NCI-H748 (cell line): ENCODE measurements around the gene SHISA4.

Source experiments
- DNase-seq: peaks from one replicate; lab custom pipeline; 2025; ENCODE audit not compliant: unreplicated experiment; lab: John Stamatoyannopoulos, UW

The SHISA4 gene

DNA sequence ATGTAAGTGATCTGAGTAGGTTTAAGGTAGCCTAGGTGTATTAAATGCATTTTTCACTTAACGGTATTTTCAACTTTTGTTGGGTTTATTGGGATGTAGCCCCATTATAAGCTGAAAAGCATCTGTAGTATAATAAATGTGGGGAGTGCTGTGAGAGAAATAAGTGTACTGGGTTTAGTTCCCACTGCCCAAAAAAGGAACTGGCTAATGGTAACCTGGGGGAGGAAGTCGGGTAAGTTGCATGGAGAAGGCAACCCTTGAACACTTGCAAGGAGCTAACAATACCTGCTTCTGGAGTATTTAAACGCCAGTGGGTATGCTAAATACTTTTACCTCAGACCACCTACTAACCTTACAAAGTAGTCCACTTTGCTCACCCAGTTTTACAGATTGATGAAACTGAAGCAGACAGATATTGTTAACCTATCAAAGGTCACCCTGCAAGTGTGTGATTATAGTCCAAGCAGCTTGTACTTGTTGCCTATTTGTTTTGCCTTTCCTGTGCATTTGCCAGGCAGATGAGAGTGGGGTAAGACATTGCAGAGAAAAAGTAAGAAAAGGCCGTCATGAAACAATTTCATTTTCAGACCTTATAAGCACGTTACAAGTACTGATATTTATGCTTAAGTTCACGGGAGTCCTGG is 7.6 kb upstream of the SHISA4 start:
- no peak for DNase-seq

DNA sequence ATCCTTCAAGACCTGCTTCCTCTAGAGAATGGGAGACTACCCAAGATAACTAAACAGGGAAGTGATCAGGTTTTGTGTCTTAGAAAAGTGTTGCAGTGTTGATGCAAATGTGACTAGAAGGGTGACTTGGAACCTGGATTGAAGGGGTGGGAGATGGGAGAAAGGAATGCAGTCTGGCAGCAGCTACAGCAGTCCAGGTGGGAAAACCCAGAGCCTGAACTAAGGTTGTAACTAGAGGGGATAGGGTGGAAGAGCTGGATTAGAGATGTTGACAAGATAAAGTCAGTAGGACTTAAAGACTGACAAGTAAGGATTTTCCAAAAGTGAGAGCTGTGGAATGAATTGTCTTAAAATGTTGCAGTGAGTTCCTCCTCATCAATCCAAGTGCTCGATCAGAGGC is 7.1 kb upstream of the SHISA4 start:
- no peak for DNase-seq

GRCh38 chr1:201882665-201883132 is 6.0 kb upstream of the SHISA4 start:
- DNase-seq, result no peak

- no peak for DNase-seq
Measured at GRCh38 chr1:201883266-201883665, 5.4 kb upstream of the SHISA4 start.

- DNase-seq, result no peak
Measured at GRCh38 chr1:201883786-201884185, 4.9 kb upstream of the SHISA4 start.

- no peak for DNase-seq
Measured at GRCh38 chr1:201884425-201884824, 4.3 kb upstream of the SHISA4 start.

GRCh38 chr1:201885531-201886075 is 3.1 kb upstream of the SHISA4 start:
- no peak for DNase-seq

DNA sequence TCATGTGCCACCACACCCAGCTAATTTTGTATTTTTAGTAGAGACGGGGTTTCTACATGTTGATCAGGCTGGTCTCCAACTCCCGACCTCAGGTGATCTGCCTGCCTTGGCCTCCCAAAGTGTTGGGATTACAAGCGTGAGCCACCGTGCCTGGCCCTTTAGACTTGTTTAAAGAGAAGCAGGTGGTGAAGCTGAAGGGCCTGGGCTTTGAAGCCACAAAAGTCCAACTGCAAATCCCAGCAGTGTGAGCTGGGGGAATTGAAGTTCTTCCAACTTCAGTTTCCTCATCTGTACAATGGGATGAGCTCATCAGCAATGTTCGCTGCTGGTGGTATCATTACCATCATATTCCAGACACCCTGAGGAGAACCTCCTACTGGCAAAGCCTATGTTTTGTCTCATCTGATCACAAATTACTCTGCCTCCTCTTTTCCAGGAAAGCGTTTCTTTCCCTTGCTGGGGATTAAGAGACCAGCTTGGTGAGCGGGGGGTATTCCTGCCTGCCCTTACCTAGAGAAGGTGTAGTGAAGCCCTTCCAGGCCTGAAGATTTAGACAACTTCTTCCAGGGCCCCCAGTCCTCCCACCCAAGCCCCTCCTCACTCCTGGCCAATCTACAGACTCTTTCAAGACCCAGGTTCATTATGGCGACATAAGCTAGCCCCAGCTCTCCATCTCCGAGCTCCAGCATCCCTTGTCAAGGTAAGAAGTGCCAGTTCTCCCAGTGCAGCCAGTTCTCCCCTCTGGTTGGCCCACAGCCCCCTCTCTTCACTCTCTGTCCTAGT is 2.4 kb upstream of the SHISA4 start:
- no peak for DNase-seq

- no peak for DNase-seq
Measured at GRCh38 chr1:201887116-201887866, 1.4 kb upstream of the SHISA4 start.

GRCh38 chr1:201889090-201889968 is 631 bp downstream of the SHISA4 start:
- DNase-seq, result no peak

DNA sequence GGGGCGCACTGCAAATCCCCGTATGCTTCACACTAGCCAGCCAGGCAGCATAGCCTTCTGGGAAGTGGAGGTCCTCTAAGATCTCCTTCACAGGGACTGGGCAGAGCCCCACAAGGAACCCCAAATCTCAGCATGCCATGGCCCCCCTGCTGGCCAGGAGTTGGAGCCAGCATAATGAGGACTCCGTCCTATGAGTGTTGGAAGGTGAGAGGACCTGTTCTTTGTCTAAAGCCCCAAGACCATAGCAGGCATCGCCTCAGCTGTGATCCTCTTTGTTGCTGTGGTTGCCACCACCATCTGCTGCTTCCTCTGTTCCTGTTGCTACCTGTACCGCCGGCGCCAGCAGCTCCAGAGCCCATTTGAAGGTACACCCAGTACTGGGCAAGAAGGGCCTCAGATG is 1.5 kb downstream of the SHISA4 start:
- DNase-seq, result no peak

GRCh38 chr1:201890806-201891450 is 2.2 kb downstream of the SHISA4 start:
- no peak for DNase-seq

DNA sequence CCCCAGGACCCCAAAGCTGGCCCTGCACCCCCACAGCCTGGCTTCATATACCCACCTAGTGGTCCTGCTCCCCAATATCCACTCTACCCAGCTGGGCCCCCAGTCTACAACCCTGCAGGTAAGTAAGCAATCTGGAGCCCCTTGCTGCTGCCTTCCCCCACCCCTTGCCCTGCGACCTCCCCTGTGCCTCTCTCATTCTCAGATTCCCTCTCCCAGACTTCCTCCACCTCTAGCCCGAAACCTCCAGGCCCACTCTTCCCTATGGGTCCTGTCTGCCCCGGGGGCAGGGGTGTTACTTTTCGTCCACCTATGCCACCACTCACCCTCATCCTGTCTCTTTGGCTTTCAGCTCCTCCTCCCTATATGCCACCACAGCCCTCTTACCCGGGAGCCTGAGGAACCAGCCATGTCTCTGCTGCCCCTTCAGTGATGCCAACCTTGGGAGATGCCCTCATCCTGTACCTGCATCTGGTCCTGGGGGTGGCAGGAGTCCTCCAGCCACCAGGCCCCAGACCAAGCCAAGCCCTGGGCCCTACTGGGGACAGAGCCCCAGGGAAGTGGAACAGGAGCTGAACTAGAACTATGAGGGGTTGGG is 2.9 kb downstream of the SHISA4 start:
- no peak for DNase-seq

DNA sequence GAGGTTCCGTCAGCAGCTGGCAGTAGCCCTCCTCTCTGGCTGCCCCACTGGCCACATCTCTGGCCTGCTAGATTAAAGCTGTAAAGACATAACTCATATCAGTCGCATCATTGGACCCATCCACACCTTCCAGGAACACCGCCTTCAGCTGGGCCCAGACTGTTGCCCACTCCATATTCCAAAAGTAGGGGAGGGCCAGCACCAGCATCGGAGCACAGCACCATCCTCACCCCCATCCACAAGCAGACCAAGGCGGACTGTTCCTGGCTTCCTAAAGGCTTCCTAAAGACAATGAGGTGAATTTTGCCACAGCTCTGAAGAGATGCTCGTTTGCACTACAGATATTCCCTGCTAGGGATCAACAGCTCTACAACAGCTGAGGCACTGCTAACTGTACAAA is 3.5 kb downstream of the SHISA4 start:
- DNase-seq, result no peak

DNA sequence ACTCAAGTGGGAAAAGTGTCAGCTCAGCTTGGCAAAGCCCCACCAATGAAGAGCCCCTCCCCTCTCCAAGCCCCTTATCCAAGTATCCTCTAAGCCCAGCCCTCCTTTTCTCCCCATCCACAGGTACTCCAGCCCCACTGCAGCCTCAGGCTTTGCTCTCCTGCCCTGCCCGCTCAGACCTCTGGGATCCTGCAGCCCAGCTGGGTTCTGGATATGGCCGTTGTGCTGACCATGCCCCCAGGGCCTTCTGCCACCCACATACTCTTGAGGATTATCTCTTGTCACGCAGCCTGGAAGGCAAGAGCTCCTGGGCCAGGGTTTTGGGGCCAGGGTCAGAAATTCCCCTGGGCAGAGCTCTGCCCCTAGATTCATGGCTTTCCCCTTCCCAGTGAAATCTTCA is 4.7 kb downstream of the SHISA4 start:
- no peak for DNase-seq

DNA sequence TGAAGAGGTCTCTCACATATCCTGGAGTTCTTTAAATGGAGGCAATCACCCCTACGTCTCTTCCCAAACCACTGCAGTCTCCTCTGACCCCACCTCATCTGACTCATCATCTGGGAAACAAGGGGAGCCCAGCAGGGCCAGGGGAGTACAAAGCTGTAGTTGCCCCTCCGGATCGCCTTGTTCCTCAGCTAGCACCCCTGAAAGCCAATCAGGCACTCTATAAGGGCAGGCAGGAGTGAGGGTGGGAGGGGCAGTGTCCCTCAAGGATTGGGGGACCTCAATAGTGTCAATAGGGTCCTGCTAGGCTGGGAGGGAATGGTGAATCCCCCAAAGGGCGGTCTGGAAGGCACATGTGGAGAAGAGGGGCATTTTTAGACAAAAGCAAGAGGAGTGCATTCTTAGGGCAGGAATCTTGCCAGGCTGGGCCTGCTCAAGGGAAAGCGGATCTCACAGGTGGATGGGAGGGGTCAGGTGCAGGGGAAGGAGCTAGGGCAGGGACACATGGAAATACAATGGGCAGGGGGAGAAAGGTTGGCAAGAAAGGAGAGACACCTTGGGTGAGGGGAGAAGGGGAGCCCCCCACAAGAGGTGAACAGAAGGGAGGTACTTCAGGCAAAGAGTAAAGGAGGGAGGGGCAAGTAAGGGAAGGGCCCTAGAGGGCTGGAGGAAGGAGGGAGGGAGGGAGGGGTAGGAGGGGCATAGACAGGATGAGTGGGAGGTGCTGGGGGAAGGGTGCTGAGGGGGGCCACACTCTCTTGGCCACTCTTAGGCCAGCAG is 5.8 kb downstream of the SHISA4 start:
- no peak for DNase-seq

GRCh38 chr1:201895120-201895665 is 6.5 kb downstream of the SHISA4 start:
- no peak for DNase-seq

- DNase-seq, result peak; percentile 80
Measured at GRCh38 chr1:201895913-201896807, 7.5 kb downstream of the SHISA4 start.
